Measurements from ENCODE around the gene TMEM39B.

DNA sequence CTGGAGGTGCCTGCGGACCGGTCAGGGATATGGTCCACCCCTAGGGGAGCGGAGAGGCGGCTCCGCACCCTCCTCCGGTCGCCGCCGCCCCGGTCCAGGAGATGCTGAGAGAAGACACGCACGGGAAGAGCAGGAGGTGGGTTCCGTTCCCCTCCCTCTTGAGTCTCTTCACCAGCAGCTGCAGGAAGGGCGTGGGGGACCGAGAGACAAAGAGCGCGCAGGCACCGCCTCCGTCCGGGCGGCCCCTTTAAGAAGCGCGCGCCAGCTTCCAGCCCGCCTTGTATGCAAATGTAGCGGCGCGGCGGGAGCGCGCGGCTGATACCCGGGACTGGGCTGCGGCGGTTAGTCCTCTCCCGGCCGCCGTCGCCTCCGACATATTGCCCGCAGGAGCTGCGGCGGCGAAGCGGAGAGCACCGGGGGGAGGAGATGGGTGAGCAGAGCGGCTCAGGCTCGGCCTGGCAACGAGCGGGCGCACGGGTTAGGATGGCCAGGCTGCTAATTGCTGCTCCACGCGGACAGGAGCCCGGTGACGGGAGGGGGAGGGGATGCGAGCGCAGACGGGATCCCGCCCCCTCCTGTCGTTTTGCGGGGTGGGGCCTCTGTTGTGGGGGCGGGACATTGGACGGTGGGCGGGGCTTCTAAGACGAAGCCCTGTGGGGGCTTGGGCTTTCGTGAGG, at the start of gene TMEM39B:
- TF ChIP-seq, protein P1, sequence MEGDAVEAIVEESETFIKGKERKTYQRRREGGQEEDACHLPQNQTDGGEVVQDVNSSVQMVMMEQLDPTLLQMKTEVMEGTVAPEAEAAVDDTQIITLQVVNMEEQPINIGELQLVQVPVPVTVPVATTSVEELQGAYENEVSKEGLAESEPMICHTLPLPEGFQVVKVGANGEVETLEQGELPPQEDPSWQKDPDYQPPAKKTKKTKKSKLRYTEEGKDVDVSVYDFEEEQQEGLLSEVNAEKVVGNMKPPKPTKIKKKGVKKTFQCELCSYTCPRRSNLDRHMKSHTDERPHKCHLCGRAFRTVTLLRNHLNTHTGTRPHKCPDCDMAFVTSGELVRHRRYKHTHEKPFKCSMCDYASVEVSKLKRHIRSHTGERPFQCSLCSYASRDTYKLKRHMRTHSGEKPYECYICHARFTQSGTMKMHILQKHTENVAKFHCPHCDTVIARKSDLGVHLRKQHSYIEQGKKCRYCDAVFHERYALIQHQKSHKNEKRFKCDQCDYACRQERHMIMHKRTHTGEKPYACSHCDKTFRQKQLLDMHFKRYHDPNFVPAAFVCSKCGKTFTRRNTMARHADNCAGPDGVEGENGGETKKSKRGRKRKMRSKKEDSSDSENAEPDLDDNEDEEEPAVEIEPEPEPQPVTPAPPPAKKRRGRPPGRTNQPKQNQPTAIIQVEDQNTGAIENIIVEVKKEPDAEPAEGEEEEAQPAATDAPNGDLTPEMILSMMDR (conservative IDR thresholded peaks at IDR 0.05; ENCODE audit: low read depth, low read length): no peak
- no peak for TF ChIP-seq EZH2 (IDR thresholded peaks at IDR 0.05; ENCODE audit: low read length, unreplicated experiment)
